ENCODE data around the gene STK32C. TPM values are rescaled to one million over a fixed set of nuclear protein-coding genes. Genes with fewer than 3 reads are reported as not detected.
A peak's percentile ranks its signal among the peaks of the same experiment; 100 is the strongest.

Gene STK32C
- total and polyA plus RNA-seq, 10 donors: 9.6 to 27.8 (median 15.7) TPM

- intact Hi-C loops (cut with DNase I; ENCODE audit: low total_unique reads): no loop called here
- Histone ChIP-seq H3K4me1 (no peaks in the 10 kb centered on the region), H3K36me3 (peaks cover 0 to 16% (median 0%) of the 10 kb centered on the region in 6 donors), H3K27me3 (replicated peaks in 1 of 7) (no peaks in the 10 kb centered on the region), H3K9me3 (peaks cover 0 to 3% (median 3%) of the 10 kb centered on the region in 8 donors), H3K27ac (no peak overlapping the region), H3K4me3 (no peak overlapping the region)
- 85 to 92% (median 91%) methylated on average over 23 to 48 of the region's 48 CpGs for WGBS, 5 donors
- peak; percentile 69 for DNase-seq
- TF ChIP-seq, protein P1, sequence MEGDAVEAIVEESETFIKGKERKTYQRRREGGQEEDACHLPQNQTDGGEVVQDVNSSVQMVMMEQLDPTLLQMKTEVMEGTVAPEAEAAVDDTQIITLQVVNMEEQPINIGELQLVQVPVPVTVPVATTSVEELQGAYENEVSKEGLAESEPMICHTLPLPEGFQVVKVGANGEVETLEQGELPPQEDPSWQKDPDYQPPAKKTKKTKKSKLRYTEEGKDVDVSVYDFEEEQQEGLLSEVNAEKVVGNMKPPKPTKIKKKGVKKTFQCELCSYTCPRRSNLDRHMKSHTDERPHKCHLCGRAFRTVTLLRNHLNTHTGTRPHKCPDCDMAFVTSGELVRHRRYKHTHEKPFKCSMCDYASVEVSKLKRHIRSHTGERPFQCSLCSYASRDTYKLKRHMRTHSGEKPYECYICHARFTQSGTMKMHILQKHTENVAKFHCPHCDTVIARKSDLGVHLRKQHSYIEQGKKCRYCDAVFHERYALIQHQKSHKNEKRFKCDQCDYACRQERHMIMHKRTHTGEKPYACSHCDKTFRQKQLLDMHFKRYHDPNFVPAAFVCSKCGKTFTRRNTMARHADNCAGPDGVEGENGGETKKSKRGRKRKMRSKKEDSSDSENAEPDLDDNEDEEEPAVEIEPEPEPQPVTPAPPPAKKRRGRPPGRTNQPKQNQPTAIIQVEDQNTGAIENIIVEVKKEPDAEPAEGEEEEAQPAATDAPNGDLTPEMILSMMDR (IDR thresholded peaks at IDR 0.05 in 8 of 11, conservative IDR thresholded peaks at IDR 0.05 in 3 of 11): no peak
- TF ChIP-seq POLR2AphosphoS5 (IDR thresholded peaks at IDR 0.05) (no peak), POLR2A (IDR thresholded peaks at IDR 0.05) (no peak)
Observed at GRCh38 chr10:132207536-132208461, 100.0 kb downstream of the STK32C start.

DNA sequence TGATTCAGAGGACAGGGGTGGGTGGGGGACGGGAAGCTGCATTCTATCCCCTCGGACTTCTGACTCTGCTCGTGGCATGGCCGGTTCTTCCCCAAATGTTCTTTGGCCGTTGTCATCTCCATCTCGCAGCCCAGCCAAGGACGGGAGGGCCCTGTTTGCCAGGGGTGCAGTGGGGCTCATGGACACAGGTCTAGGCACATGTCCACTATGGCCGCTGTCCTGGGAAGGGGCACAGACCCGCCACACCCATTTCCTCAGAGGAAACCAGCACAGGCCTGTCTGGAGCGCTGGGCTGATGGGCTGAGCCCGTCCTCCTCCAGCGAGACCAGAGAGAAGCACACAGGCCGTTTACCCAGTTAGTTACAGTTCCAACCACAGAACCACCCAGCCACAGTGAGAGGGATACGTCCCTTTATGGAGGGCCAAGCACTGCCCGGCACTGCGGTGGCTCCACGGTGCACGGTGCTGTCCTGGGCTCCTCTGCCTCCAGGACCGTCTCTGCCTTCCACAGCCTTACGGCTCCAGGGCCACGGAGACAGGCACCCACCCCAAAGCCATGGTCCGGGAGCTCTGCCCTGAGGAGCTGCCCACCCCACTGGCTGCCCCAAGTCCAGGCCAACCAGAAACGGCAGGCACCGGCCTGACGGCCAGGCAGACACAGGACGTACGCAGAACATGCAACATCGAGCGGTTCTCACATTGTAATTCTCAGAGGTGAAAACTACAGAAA, 100.8 kb downstream of the STK32C start:
- H3K27me3 ChIP-seq (replicated peaks in 1 of 7): no peaks in the 10 kb centered on the region
- H3K4me3 ChIP-seq: no peak overlapping the region
- no peaks in the 10 kb centered on the region for H3K4me1 ChIP-seq
- 78 to 91% (median 86%) methylated on average over 26 to 29 of the region's 29 CpGs for WGBS, 5 donors
- DNase-seq: peak; percentile 67
- H3K36me3 ChIP-seq: peaks cover 0 to 15% (median 0%) of the 10 kb centered on the region in 6 donors
- no peak overlapping the region for H3K27ac ChIP-seq
- intact Hi-C loops (cut with DNase I; ENCODE audit: low total_unique reads): no loop called here
- H3K9me3 ChIP-seq: no peaks in the 10 kb centered on the region
- TF ChIP-seq, protein P1 (IDR thresholded peaks at IDR 0.05 in 8 of 11, conservative IDR thresholded peaks at IDR 0.05 in 3 of 11): no peak
- TF ChIP-seq POLR2AphosphoS5 (IDR thresholded peaks at IDR 0.05) (no peak), POLR2A (IDR thresholded peaks at IDR 0.05) (no peak)

DNA sequence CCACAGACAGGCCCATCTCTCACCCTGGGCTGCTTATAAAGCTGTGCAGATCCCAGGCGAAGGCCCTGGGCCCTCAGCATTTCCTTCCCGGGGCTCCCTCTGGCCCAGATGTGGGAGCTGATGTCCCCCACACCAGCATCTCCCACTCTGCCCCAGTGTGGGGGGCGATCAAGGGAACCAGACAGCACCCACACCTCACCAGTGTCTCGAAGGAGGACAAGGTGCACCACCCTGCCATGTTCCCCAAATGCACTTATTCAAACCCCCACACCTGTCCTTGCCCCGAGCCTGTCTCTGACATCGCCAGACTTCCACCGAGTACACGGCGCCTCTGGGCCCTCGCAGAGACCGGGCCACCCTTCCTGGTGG, 101.4 kb downstream of the STK32C start:
- Histone ChIP-seq H3K36me3 (peaks cover 0 to 15% (median 0%) of the 10 kb centered on the region in 6 donors), H3K27me3 (replicated peaks in 1 of 7) (no peaks in the 10 kb centered on the region), H3K27ac (no peak overlapping the region), H3K4me3 (no peak overlapping the region), H3K4me1 (no peaks in the 10 kb centered on the region), H3K9me3 (no peaks in the 10 kb centered on the region)
- 77 to 85% (median 84%) methylated on average over 10 to 11 of the region's 11 CpGs for WGBS, 5 donors
- no peak for DNase-seq
- intact Hi-C loops (cut with DNase I; ENCODE audit: low total_unique reads): no loop called here
- TF ChIP-seq, protein P1 (IDR thresholded peaks at IDR 0.05 in 8 of 11, conservative IDR thresholded peaks at IDR 0.05 in 3 of 11): no peak
- no peak for TF ChIP-seq POLR2AphosphoS5 (IDR thresholded peaks at IDR 0.05)
- no peak for TF ChIP-seq POLR2A (IDR thresholded peaks at IDR 0.05)

Data from spleen (tissue), 11 donors.